Stomach (tissue), 4 donors: ENCODE measurements around the gene GUCY1A2.

Source experiments
- EP300 ChIP-seq: sonication (generic); formaldehyde crosslinking; IDR thresholded peaks from one replicate; pipeline ENCODE4 v1.6.1; 2017; ENCODE audit warnings: antibody characterized with exemption
- POLR2A ChIP-seq, 4 donors: fragments of 450-650 bp; IDR thresholded peaks; one replicate each; pipeline ENCODE4 v1.6.1; 2016; ENCODE audit warnings: antibody characterized with exemption in 4 of 4, control low read depth in 2 of 4, mild to moderate bottlenecking in 1 of 4, moderate library complexity in 1 of 4
- POLR2AphosphoS5 ChIP-seq, 3 donors: sonication (generic); formaldehyde crosslinking; IDR thresholded peaks; one replicate each; pipeline ENCODE4 v1.6.1; 2016; ENCODE audit warnings: antibody characterized with exemption in 3 of 3
- TF ChIP-seq, protein P1 (sequence below), 7 experiments: fragments of 450-650 bp in 4 of 7; fragments of 200-600 bp in 3 of 7; sonication (generic) in 3 of 7; IDR thresholded peaks; one replicate each; pipeline ENCODE4 v1.5.1; 2016 to 2019; ENCODE audit warnings: antibody characterized with exemption in 7 of 7, control low read depth in 2 of 7, mild to moderate bottlenecking in 1 of 7

DNA sequence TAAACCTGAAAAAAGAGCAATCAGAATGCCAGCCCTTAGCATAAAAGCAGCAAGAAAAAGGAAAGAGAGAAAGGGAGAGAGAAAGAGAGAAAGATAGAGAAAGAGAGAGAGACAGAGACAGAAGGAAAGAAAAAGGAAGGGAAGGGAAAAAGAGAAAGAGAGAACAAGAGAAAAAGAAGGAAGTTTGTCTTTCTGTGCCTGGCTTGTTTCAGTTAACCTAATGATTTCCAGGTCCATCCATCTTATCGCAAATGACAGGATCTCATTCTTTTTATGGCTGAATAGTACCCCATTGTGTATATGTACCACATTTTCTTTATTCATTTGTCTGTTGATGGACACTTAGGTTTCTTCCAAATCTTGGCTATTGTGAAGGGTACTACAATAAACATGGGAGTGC is 230.8 kb downstream of the GUCY1A2 start:
- TF ChIP-seq, protein P1, sequence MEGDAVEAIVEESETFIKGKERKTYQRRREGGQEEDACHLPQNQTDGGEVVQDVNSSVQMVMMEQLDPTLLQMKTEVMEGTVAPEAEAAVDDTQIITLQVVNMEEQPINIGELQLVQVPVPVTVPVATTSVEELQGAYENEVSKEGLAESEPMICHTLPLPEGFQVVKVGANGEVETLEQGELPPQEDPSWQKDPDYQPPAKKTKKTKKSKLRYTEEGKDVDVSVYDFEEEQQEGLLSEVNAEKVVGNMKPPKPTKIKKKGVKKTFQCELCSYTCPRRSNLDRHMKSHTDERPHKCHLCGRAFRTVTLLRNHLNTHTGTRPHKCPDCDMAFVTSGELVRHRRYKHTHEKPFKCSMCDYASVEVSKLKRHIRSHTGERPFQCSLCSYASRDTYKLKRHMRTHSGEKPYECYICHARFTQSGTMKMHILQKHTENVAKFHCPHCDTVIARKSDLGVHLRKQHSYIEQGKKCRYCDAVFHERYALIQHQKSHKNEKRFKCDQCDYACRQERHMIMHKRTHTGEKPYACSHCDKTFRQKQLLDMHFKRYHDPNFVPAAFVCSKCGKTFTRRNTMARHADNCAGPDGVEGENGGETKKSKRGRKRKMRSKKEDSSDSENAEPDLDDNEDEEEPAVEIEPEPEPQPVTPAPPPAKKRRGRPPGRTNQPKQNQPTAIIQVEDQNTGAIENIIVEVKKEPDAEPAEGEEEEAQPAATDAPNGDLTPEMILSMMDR (IDR thresholded peaks at IDR 0.05): no peak
- TF ChIP-seq POLR2AphosphoS5 (IDR thresholded peaks at IDR 0.05) (no peak), EP300 (no peak), POLR2A (IDR thresholded peaks at IDR 0.05) (no peak)
